GM18870 (cell line): Measurements from ENCODE around the gene CDA.
"Not testable (repeated sequence)": the region's sequence is repeated elsewhere in the genome, so short reads cannot be mapped to it uniquely, and the experiment has no call there.

Experiments
- ATAC-seq: cut with Tn5 transposase; IDR thresholded peaks from one replicate; pipeline ENCODE4 v1.9.1; 2021; ENCODE audit warnings: moderate library complexity; ENCODE audit not compliant: unreplicated experiment

Gene CDA

DNA sequence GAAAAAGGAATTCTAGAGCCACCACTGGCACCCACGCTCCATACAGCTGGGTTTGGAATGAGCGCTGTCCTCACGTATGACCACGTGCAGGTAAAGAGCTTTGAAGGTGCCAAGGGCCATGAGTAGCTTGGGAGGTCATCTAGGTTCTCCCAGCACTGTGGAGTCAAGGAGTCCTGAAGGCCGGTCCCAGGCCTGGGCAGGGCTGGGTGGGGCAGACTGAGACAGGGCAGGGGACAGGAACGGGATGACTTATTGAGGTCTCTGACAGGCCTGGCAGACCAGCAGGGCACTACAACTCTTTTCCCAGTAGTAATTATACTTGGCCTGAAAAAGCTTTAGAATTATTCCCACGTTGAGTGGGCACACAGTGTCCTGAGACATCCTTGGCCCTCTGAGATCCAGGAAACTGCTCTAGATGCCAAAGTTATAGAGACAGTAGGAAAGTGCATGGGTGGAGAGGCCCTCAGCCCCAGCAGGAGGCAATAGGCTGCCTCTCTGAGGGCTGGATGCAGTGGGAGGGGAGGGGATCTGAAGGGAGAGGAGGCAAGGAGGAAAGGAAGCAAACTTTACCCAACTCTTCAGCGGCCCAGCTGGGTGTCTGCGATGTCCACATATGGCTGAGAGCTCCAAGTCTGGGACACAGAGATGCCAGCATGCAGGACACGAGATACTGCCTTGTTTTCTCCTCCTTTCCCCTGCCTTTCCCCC lies 1.8 kb upstream of the CDA start:
- ATAC-seq, result no peak

- ATAC-seq, result no peak
Measured at GRCh38 chr1:20587661-20588053, 1.2 kb upstream of the CDA start.

DNA sequence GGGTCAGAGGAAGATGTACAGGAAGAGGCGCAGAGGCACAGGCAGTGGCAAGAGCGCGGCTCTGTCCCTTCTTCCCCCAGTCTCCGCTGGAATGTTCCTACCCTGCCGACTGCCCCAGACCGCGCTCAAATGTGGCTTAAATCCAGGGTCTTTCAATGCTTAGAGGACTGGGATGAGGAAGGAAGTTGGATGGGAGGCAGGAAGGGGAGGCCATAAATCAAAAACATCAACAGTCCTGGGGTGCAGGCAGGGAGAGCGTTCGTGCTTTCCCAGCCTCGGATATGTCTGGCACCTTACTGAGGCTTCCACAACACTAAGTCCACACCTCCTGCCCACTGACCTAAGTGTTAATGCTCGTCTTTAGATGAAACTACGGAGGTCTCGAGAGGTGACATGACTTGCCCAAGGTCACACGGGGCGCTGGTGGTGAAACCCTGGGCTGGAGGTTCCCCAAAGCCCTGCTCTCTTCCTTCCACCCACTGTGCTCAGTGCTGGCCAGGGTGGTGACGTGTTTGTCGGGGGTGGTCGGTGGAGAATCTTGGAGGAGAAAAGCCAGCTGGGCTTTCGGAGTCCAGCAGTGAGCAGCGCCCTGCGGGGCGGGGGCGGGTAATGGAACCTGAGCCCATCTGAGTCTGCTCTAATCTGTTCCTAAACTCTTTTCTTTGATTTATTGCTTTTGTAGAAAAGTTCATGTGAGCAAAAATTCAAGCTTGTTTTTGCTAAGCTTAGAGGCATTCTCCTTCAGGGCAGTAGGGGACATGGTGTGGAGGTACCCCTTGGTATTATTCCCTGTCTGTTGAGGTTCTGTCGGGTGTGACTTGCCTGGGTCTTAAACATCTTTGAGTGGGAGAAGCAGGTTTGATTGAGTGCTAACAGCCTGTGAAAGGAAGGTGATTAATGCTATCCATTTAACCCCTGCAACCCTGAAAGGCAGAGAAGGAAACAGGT lies 708 bp downstream of the CDA start:
- no peak for ATAC-seq

DNA sequence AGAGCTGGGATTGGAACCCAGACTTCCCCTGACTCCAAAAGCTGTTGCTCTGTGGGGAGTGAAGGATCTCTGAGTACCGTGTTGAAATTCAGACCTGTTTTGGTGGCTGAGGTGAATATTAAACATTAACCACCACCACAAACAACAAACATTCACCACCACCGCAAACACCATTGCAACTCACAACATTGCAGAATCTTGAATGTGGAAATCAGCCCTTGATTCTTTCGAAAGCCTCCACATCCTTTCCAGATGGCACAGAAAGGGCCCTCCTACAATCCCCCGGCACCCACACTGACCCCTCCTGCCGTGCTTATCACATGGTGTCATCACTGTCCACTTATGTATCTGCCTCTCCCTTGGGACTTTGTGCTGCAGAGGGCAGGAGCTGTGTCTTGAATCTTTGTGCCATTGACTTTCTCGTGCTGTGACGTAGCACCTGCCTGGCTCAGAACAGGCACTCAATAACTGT lies 1.4 kb downstream of the CDA start:
- no peak for ATAC-seq

DNA sequence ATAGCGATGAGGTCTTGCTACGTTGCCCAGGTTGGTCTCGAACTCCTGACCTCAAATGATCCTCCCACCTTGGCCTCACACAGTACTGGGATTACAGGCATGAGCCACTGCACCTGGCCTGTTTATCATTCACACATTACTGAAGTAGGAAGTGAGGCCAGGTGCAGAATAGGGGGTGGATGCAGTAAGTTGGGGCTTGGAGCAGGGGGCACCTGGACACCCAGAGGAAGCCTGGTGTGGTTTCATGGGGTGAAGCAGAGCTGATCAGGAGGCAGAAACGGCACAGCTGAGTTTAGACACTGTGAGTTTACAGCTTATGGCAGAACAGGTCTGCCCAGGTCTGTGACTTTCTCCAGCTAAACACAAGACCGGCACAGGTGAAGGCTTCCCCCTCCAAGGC lies 4.9 kb downstream of the CDA start:
- ATAC-seq, result no peak

GRCh38 chr1:20594746-20595145 lies 5.8 kb downstream of the CDA start:
- ATAC-seq, result no peak

DNA sequence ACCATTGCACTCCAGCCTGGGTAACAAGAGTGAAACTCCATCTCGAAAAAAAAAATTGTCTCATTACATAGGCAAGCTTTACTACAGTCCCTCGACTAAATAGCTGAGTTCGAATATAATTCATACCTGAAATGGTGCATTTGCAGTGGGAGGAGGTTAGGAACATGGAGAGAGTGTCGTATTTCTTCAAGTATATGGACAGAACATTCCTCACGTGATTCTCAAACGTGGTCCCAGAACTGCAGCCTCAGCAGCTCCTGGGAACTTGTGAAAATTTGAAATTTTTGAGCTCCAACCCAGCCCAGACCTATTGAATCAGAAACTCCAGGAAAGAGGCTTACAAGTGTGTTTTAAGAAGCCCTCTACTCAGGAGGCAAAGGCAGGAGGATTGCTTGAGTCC lies 7.2 kb downstream of the CDA start:
- ATAC-seq, result no peak

DNA sequence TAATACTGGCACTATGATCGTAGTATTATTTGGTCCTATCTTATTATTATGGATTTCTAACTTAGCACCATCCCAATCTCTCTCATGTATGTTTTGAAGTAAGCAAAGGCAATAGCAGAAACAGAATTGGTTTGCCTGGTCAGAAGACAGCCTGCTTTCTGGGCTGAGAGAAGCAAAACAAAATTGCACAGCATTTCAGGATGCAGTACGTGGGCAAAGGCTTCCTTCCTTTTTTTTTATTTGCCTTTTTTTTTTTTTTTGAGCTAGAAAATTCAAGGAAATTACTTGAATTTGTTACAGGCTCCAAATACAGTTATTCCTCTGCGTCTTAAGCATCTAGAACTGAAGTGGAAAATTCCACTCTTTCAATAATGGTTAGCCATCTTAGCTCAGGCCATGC lies 8.8 kb downstream of the CDA start:
- ATAC-seq, result no peak

- no peak for ATAC-seq
Measured at GRCh38 chr1:20600156-20600555, 11.3 kb downstream of the CDA start.

DNA sequence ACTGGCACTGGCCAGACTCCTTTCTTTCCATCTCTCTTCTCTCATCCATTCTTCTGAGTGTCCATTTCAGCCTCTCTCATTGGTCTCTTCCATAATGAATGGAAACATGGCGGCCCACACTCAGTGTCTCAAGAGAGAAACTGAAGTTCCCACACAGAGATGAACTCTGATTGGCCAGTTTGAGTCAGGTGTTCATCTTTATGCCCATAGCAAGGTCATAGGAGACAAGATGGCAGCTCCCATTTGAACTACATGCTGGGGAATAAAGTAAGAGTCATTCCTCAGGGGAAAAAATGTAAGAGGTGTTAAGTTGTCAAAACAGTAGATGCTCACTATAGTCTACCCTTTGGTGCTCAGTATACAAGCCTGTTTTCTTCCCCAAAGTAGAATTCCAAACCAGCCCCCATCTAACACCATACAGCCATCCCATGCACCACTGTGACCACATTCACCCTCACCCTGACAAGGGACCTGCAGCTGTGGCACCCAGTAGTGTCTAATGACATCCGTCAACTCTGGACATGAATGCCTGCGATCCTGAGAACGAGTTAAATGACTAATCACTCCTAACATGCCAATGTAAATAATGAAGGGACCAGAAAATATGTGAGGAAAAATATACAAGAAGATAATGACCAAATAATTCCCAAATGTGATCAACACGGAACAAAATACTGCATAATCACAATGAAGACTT lies 12.4 kb downstream of the CDA start:
- ATAC-seq, result no peak

- ATAC-seq, result no peak
Measured at GRCh38 chr1:20602851-20603450, 14.1 kb downstream of the CDA start.

GRCh38 chr1:20603504-20604464 lies 14.9 kb downstream of the CDA start:
- no peak for ATAC-seq

DNA sequence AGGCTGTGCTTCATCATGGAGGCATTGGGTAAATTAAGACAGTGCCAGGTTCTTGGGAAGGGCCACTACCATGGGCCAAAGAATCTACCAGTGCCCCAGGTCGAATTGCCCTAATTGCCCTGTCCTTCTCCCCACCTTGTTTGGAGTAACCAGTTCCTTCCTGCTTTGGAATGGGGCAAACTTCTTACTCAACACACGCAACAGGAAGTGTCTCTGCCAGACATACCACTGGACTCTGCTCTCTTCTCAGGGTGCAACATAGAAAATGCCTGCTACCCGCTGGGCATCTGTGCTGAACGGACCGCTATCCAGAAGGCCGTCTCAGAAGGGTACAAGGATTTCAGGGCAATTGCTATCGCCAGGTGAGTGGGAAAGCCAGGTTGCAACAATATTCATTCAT lies 15.8 kb downstream of the CDA start:
- ATAC-seq, result no peak

GRCh38 chr1:20606801-20607570 lies 18.1 kb downstream of the CDA start:
- ATAC-seq, result not testable (repeated sequence)

DNA sequence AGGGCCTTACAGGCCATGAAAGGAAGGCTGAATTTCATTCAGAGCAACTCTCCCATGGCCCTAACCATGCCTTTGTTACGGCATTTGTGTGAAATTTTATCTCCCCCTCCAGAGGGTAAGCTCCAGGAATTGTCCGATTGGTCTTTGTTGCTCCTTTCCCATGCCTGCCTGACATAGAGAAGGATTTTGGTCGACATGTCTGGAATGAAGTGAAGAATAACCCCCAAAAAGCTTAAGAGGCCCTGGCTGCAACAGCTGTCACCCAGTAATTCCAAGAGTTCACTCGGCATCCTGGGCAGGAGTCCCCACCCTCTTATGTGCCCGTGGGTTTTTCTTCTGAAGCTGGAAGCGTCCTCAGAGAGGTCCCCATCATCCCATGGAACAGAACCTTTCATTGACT lies 20.6 kb downstream of the CDA start:
- ATAC-seq, result no peak

- no peak for ATAC-seq
Measured at GRCh38 chr1:20610970-20611369, 22.1 kb downstream of the CDA start.

DNA sequence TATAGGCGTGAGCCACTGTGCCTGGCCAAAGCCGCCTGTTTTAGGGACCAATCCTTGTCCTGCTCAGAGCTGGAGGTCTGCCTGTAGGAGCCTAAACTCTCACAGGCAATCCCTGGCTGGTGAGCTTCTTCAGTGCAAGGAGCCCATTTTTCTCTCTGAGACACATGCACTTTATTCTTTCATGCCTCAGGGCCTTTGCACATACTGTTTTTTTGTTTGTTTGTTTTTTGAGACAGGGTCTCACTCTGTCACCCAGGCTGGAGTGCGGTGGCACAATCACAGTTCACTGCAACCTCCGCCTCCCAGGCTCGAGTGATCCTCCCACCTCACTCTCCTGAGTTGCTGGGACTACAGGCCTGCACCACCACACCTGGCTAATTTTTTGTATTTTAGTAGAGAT lies 22.8 kb downstream of the CDA start:
- no peak for ATAC-seq

DNA sequence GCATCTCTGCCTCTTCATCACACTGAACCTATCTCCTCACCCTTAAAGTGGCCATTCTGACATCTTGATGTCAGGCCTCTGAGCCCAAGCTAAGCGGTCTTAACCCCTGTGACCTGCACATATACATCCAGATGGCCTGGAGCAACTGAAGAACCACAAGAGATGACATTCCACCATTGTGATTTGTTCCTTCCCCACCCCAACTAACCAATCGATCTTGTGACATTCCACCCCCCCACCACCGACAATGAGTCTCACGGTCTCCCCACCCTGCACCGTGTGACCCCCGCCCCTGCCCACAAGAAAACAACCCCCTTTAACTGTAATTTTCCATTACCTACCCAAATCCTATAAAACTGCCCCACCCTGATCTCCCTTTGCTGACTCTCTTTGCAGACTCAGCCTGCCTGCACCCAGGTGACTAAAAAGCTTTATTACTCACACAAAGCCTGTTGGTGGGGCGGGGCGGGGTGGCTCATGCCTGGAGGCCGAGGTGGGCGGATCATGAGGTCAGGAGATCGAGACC lies 23.4 kb downstream of the CDA start:
- no peak for ATAC-seq

- ATAC-seq, result no peak
Measured at GRCh38 chr1:20614131-20614579, 25.3 kb downstream of the CDA start.
